Activated naive CD8-positive, alpha-beta T cell treated with anti-CD3 and anti-CD28 coated beads, Interleukin-2, amount 50 U/mL, for 24 hours (primary cell): Measurements from ENCODE around the gene BLOC1S1.

Source experiments
- ATAC-seq: fragments of 150-1000 bp; cut with Tn5 transposase; one replicate; pipeline ENCODE4 v1.10.0; 2021
- DNase-seq: peaks from one replicate; pipeline ENCODE4 v3.0.0; 2021
- H3K27ac Mint-ChIP-seq: one replicate; pipeline ENCODE4 v1.8.0; 2021; ENCODE audit warnings: mild to moderate bottlenecking, mixed read lengths
- H3K27me3 Mint-ChIP-seq: one replicate; pipeline ENCODE4 v1.8.0; 2021; ENCODE audit warnings: mixed read lengths
- H3K36me3 Mint-ChIP-seq: one replicate; pipeline ENCODE4 v1.8.0; 2021; ENCODE audit warnings: low read depth, mixed read lengths
- H3K4me1 Mint-ChIP-seq: one replicate; pipeline ENCODE4 v1.8.0; 2021; ENCODE audit warnings: mixed read lengths
- H3K4me3 Mint-ChIP-seq: one replicate; pipeline ENCODE4 v1.8.0; 2021; ENCODE audit warnings: mild to moderate bottlenecking, moderate library complexity, mixed read lengths
- H3K9me3 Mint-ChIP-seq: one replicate; pipeline ENCODE4 v1.8.0; 2021; ENCODE audit warnings: mixed read lengths

BLOC1S1 gene

GRCh38 chr12:55700255-55701018 is 15.4 kb upstream of the BLOC1S1 start:
- Mint-ChIP-seq H3K27me3 (peaks cover 2% of the 10 kb centered on the region), H3K36me3 (no peaks in the 10 kb centered on the region), H3K27ac (no peak overlapping the region), H3K9me3 (no peaks in the 10 kb centered on the region), H3K4me1 (no peaks in the 10 kb centered on the region), H3K4me3 (no peak overlapping the region)
- DNase-seq (no peak), ATAC-seq (no peak)

GRCh38 chr12:55702861-55703260 is 13.0 kb upstream of the BLOC1S1 start:
- H3K27me3 Mint-ChIP-seq: peaks cover 14% of the 10 kb centered on the region
- no peak for ATAC-seq
- H3K36me3 Mint-ChIP-seq: no peaks in the 10 kb centered on the region
- H3K4me3 Mint-ChIP-seq: no peak overlapping the region
- no peak for DNase-seq
- peaks cover 6% of the 10 kb centered on the region for H3K4me1 Mint-ChIP-seq
- no peak overlapping the region for H3K27ac Mint-ChIP-seq
- H3K9me3 Mint-ChIP-seq: no peaks in the 10 kb centered on the region

DNA sequence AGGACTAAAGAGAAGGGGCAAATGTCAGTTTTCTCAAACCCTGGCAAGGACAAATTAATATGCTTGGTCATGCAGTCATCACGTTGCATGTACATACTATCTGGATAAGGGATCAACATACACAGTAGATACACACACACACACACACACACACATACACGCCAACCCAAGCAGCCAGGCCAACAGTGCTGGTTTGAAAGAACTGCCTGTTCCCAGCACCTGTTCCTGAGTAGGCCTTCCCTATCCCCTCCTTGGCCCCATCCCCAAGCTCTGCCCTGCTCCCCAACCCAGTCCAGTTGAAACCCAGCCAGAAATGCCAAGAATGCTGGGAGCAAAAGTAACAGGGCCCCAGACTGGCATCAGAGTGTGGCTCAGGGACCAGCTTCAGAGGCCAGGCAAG is 12.6 kb upstream of the BLOC1S1 start:
- Mint-ChIP-seq H3K9me3 (no peaks in the 10 kb centered on the region), H3K36me3 (no peaks in the 10 kb centered on the region), H3K4me1 (peaks cover 10% of the 10 kb centered on the region), H3K27me3 (peaks cover 17% of the 10 kb centered on the region), H3K4me3 (no peak overlapping the region), H3K27ac (no peak overlapping the region)
- no peak for DNase-seq
- ATAC-seq: no peak

- DNase-seq (no peak), ATAC-seq (no peak)
- Mint-ChIP-seq H3K9me3 (no peaks in the 10 kb centered on the region), H3K27me3 (peaks cover 24% of the 10 kb centered on the region), H3K36me3 (no peaks in the 10 kb centered on the region), H3K4me1 (peaks cover 17% of the 10 kb centered on the region), H3K27ac (no peak overlapping the region), H3K4me3 (no peak overlapping the region)
These were observed 11.7 kb upstream of the BLOC1S1 start for GRCh38 chr12:55703901-55704761.

DNA sequence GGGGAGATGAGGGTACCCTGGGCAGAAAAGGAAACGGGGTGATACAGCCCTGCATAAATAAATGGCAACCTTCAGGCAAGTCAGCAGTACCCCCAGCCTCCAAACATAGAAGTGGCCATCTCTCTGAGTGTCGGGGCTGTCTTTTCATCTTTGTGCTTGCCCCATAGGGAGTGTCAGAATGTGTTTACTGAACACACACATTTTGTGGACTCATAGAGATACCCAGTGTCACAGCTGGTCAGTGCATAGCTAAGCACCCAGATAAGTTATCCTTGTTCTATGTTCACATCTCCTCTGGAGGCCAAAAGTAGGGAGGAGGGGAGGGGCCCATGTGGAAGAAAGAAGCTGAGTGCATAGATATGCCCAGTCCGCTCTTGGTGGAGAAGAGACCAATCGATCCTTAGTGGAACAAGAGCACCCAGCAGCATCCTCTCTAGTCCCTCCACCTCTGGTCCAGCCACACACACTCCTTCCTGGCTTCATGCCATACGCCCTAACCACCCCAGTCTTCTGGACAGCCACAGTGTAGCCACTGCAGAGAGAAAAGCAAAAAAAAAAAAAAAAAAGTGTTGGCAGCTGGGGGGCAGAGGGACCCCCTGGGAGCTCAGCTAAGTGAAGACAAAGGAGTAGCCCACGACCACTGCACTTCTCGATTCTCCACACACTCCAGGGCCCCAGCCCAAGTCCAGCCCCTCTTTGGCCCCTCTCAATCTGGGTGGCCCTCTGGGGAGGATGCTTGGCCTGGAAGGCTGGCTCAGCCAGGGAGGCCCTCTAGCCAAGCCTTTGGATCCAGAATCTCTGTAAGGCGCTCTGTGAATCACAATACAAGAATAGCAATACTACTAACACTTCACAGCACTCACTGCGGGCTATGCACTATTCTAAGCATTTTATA is 10.8 kb upstream of the BLOC1S1 start:
- peaks cover 30% of the 10 kb centered on the region for H3K27me3 Mint-ChIP-seq

GRCh38 chr12:55705782-55706402 is 10.0 kb upstream of the BLOC1S1 start:
- ATAC-seq (peak; percentile 42), DNase-seq (no peak)
- H3K27ac Mint-ChIP-seq: no peak overlapping the region
- H3K9me3 Mint-ChIP-seq: no peaks in the 10 kb centered on the region
- H3K4me3 Mint-ChIP-seq: no peak overlapping the region
- no peaks in the 10 kb centered on the region for H3K36me3 Mint-ChIP-seq
- H3K4me1 Mint-ChIP-seq: peaks cover 18% of the 10 kb centered on the region
- peaks cover 30% of the 10 kb centered on the region for H3K27me3 Mint-ChIP-seq

More for the DNA sequence above, 10.8 kb upstream of the BLOC1S1 start:
- no peak for DNase-seq
- ATAC-seq: no peak
- Mint-ChIP-seq H3K36me3 (no peaks in the 10 kb centered on the region), H3K4me3 (no peak overlapping the region), H3K9me3 (no peaks in the 10 kb centered on the region), H3K27ac (no peak overlapping the region), H3K4me1 (peaks cover 18% of the 10 kb centered on the region)

- Mint-ChIP-seq H3K27ac (no peak overlapping the region), H3K4me1 (peaks cover 18% of the 10 kb centered on the region), H3K27me3 (peaks cover 30% of the 10 kb centered on the region), H3K9me3 (no peaks in the 10 kb centered on the region), H3K4me3 (peak overlapping the region; percentile 57), H3K36me3 (no peaks in the 10 kb centered on the region)
- no peak for ATAC-seq
- DNase-seq: no peak
These were observed 9.2 kb upstream of the BLOC1S1 start for GRCh38 chr12:55706568-55707218.

- Mint-ChIP-seq H3K4me3 (peak overlapping the region; percentile 57), H3K27ac (no peak overlapping the region), H3K4me1 (peaks cover 18% of the 10 kb centered on the region), H3K36me3 (no peaks in the 10 kb centered on the region), H3K27me3 (peaks cover 28% of the 10 kb centered on the region), H3K9me3 (no peaks in the 10 kb centered on the region)
- ATAC-seq (peak; percentile 31), DNase-seq (no peak)
These were observed 8.6 kb upstream of the BLOC1S1 start for GRCh38 chr12:55707219-55707671.

DNA sequence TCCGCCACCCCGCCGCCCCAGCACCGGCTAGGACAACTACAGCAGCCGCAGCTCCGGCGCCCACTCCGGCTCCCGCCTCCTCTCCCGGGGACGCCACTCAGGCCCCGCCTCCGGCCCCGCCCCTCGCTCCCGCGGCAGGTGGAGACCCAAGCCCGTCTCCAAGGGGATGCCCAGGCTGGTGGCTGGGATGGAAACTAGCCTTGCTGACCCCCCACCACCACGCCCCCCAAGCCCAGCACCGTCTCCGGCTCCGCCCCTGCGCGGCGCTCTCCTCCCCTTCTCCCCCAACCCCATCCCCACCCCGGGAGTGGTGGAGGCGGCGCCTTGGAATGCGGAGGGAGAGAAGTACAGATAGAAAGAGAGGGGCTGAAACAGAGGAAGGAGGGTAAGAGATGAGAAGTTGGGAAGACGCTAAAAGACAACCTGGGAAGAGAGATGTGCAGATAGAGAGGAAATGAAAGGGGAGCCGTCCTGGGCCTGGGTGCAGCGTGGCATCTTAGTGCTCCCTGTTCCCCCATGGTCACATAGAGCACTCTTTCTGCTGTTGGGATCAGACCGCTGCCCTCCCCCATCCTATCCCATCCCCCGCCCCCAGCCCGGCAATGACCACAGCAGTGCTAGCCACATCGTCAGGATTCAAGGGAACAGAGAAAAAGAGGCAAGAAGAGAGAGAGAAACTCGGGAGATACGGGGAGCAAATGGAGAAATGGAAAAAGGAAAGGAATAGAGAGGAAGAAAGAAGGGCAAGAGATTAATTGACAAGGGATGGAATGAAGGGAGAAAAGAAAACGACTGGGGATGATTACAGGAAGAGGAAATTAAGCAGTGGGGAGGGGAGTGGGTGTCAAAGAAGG is 7.8 kb upstream of the BLOC1S1 start, which contains the start of gene ITGA7:
TSS of gene ITGA7 (minus strand) at position 64 of the 854 bp plus-strand sequence. CDS start 222 bp downstream, outside the sequence.
- Mint-ChIP-seq H3K9me3 (no peaks in the 10 kb centered on the region), H3K27ac (no peak within 1 kb of the TSS), H3K4me1 (peaks cover 18% of the 10 kb centered on the region), H3K36me3 (no peaks in the 10 kb centered on the region), H3K27me3 (peaks cover 28% of the 10 kb centered on the region), H3K4me3 (peak within 1 kb of the TSS; percentile 73)
- ATAC-seq: peak; percentile 38
- peak; percentile 64 for DNase-seq

- Mint-ChIP-seq H3K4me1 (peaks cover 18% of the 10 kb centered on the region), H3K9me3 (no peaks in the 10 kb centered on the region), H3K27me3 (peaks cover 28% of the 10 kb centered on the region), H3K27ac (no peak overlapping the region), H3K36me3 (no peaks in the 10 kb centered on the region), H3K4me3 (peak overlapping the region; percentile 73)
- ATAC-seq (no peak), DNase-seq (no peak)
These were observed 7.1 kb upstream of the BLOC1S1 start for GRCh38 chr12:55708695-55709233.

DNA sequence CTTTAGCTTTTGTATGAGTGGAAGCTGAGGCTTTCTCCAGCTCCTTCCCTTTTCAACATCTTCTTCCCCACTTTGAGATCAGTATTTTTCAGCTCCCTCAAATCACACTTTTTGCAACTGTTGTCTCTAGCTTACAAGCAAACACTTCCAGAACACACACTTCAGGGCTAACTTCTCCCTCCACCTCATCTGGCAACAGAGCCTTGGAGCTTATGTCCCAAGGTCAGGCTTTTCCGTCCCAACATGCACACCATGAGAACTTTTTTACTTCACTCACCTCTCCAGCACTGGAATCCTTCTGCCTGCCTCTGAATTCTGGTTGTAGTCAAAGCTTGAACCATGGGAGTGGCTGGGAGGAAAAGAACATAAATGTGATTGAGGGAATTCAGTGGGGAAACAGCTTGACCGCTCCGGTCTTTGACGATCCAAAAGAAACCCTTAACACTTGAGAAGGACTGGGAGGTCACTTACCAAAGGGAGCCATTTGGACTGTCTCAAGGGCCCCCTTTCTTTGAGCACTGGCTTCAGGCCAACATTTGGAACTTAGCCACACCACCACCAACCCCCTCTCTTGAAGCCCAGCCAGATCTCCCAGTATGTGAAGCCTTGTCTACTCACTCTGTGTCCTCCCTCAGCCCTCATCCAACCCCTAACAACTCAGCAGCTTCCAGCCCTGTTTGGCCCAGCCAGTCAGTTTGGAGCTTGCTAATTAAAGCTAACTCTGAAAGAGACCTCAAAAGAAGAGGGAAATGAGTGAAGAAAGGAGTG is 3.9 kb upstream of the BLOC1S1 start:
- Mint-ChIP-seq H3K36me3 (peaks cover 5% of the 10 kb centered on the region), H3K4me3 (no peak overlapping the region), H3K27ac (no peak overlapping the region), H3K4me1 (peaks cover 34% of the 10 kb centered on the region), H3K9me3 (no peaks in the 10 kb centered on the region), H3K27me3 (peaks cover 24% of the 10 kb centered on the region)
- ATAC-seq (no peak), DNase-seq (no peak)
